Memory B cell (primary cell): ENCODE measurements around the gene BTN3A1.
A peak's percentile ranks its signal among the peaks of the same experiment; 100 is the strongest.
"Not testable (repeated sequence)": the region's sequence is repeated elsewhere in the genome, so short reads cannot be mapped to it uniquely, and the experiment has no call there.

Source experiments
- ATAC-seq: fragments of 150-1000 bp; cut with Tn5 transposase; 2 replicates; pipeline ENCODE4 v1.10.0; 2021; ENCODE audit warnings: low read depth, mild to moderate bottlenecking, moderate library complexity
- DNase-seq, 2 donors: peaks; one replicate each; pipeline ENCODE4 v3.0.0; 2022; ENCODE audit warnings: low spot score in 2 of 2
- H3K27ac Mint-ChIP-seq: one replicate; pipeline ENCODE4 v1.8.0; 2022; ENCODE audit warnings: mild to moderate bottlenecking, moderate library complexity, mixed read lengths
- H3K27me3 Mint-ChIP-seq: one replicate; pipeline ENCODE4 v1.8.0; 2022; ENCODE audit warnings: mixed read lengths
- H3K36me3 Mint-ChIP-seq: one replicate; pipeline ENCODE4 v1.8.0; 2022; ENCODE audit warnings: mild to moderate bottlenecking, mixed read lengths
- H3K4me1 Mint-ChIP-seq: one replicate; pipeline ENCODE4 v1.8.0; 2022; ENCODE audit warnings: mixed read lengths
- H3K4me3 Mint-ChIP-seq: one replicate; pipeline ENCODE4 v1.8.0; 2022; ENCODE audit warnings: mild to moderate bottlenecking, moderate library complexity, mixed read lengths
- H3K9me3 Mint-ChIP-seq: one replicate; pipeline ENCODE4 v1.8.0; 2022; ENCODE audit warnings: mixed read lengths

Gene BTN3A1

DNA sequence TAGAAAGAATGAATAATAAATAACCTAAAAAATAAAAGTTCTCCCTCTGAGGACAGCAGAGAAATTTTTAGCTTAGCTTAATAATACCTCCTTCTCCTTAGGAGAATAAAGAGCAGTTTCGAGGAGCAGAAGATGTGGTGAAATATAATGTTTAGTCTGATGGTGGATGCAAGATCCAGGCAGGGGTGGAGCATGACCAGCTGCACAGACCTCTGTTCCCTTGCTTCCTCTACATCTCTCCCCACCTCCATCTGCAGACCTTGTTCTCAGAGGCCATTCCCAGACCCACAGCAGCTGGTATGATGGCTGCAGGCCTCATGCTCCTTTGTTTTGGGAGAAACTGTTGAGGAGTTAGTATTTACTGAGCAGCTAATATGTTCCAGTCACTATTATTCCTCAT is 35.6 kb upstream of the BTN3A1 start:
- peak overlapping the region; percentile 84 for H3K4me3 Mint-ChIP-seq
- H3K4me1 Mint-ChIP-seq: peaks cover 39% of the 10 kb centered on the region
- DNase-seq (no peak), ATAC-seq (no peak)
- H3K9me3 Mint-ChIP-seq: no peaks in the 10 kb centered on the region
- H3K36me3 Mint-ChIP-seq: peaks cover 18% of the 10 kb centered on the region
- peak overlapping the region; percentile 75 for H3K27ac Mint-ChIP-seq
- peaks cover 2% of the 10 kb centered on the region for H3K27me3 Mint-ChIP-seq

DNA sequence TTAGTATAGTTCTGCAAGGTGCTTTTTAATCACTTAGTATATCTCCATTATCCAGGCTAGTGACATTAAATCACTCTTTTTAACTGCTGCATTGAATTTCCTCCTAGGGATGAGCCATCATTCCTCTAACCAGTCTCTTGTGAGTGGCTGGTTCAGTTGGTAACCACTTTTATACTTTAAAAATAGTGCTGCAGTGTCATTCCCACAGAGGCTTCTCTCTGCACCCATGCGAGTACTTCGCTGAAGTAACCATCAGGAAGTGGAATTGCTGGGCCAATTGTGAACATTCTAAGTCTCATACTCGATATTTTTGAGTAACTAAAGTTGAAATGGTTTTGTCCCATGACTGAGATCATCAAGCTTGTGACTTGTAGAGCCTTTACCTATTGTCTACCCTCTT is 35.0 kb upstream of the BTN3A1 start:
- no peaks in the 10 kb centered on the region for H3K9me3 Mint-ChIP-seq
- H3K36me3 Mint-ChIP-seq: peaks cover 18% of the 10 kb centered on the region
- ATAC-seq: no peak
- no peak for DNase-seq
- peak overlapping the region; percentile 75 for H3K27ac Mint-ChIP-seq
- H3K27me3 Mint-ChIP-seq: no peaks in the 10 kb centered on the region
- peaks cover 41% of the 10 kb centered on the region for H3K4me1 Mint-ChIP-seq
- peak overlapping the region; percentile 62 for H3K4me3 Mint-ChIP-seq

DNA sequence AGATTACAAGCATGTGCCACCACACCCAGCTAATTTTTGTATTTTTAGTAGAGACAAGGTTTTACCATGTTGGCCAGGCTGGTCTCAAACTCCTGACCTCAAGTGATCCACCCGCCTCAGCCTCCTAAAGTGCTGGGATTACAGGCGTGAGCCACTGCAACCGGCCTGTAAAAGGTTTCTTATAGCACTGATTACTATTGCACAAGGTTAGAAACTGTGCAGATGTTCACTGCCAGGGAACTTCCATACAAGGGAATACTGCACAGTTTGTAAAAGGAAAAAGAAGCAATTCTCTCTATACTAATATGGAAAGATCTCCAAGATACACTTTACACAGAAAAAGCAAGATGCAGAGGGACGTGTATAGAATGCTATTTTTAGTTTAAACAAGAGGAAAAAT is 30.3 kb upstream of the BTN3A1 start:
- not testable (repeated sequence) for H3K4me3 Mint-ChIP-seq, H3K27me3 Mint-ChIP-seq, ATAC-seq, DNase-seq, H3K27ac Mint-ChIP-seq, H3K9me3 Mint-ChIP-seq
- H3K4me1 Mint-ChIP-seq: peaks cover 44% of the 10 kb centered on the region
- H3K36me3 Mint-ChIP-seq: peaks cover 46% of the 10 kb centered on the region

DNA sequence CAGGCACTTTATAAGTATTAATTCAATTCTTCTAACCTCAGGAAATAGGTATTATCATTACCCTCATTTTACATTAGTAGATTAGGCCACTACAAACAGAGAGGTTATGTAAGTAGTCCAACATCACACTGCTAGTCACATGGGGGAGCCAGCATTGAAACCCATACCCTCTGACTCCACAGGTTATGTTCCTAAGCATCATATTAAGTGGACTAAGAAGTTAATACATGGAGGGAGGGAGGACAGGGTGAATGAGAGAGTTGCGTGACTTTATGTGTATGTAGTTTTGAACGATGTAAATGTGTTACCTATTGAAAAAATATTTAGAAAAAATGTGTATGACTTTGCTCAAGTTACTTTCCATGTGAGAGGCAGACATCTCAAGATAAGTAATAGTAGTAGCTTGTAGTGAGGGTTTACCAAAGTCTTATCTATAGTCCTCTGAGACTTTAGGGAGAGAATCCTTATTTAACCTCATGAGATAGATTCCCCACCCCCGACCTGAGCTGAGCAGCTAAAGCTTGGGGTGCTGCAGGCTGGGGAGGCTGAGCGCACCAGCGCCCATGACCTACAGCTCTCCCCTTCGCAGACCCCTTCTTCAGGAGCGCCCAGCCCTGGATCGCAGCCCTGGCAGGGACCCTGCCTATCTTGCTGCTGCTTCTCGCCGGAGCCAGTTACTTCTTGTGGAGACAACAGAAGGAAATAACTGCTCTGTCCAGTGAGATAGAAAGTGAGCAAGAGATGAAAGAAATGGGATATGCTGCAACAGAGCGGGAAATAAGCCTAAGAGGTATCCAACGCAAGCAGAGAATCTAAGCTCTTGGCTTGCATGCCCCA is 29.5 kb upstream of the BTN3A1 start:
- Mint-ChIP-seq H3K4me1 (peaks cover 41% of the 10 kb centered on the region), H3K4me3 (no peak overlapping the region), H3K9me3 (no peaks in the 10 kb centered on the region), H3K36me3 (peaks cover 52% of the 10 kb centered on the region), H3K27me3 (no peaks in the 10 kb centered on the region), H3K27ac (no peak overlapping the region)
- no peak for DNase-seq
- ATAC-seq: no peak

DNA sequence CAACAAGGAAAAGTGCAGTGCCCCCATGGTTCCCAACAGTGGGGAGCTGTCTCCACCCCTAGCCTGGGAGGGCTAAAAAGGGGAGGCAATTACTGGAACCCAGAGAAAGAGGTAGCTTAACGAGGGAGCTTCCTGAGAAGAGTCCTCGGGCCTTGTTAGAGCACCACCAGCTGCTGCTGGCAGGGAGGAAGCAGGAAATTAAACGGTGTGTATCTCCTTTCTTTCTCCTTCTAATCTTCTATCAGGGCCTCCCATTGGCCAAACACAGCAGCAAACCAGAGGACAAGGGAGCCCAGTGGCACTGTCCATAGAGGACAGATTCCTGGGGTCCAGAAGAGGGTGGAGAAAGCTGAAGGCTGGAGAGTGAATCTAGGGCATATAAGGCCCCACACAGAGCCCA is 26.8 kb upstream of the BTN3A1 start:
- H3K36me3 Mint-ChIP-seq: peaks cover 40% of the 10 kb centered on the region
- H3K4me3 Mint-ChIP-seq: no peak overlapping the region
- no peak for ATAC-seq

GRCh38 chr6:26377719-26378118 is 24.4 kb upstream of the BTN3A1 start:
- Mint-ChIP-seq H3K4me1 (peaks cover 31% of the 10 kb centered on the region), H3K36me3 (peaks cover 33% of the 10 kb centered on the region), H3K27ac (peak overlapping the region; percentile 74), H3K4me3 (no peak overlapping the region), H3K27me3 (no peaks in the 10 kb centered on the region), H3K9me3 (no peaks in the 10 kb centered on the region)
- no peak for DNase-seq
- ATAC-seq: no peak

More for the DNA sequence above, 26.8 kb upstream of the BTN3A1 start:
- Mint-ChIP-seq H3K27ac (peak overlapping the region; percentile 51), H3K27me3 (no peaks in the 10 kb centered on the region), H3K4me1 (peaks cover 22% of the 10 kb centered on the region), H3K9me3 (no peaks in the 10 kb centered on the region)
- DNase-seq: no peak

- not testable (repeated sequence) for H3K27ac Mint-ChIP-seq, H3K4me3 Mint-ChIP-seq, ATAC-seq, H3K27me3 Mint-ChIP-seq, DNase-seq, H3K9me3 Mint-ChIP-seq
- Mint-ChIP-seq H3K36me3 (peaks cover 34% of the 10 kb centered on the region), H3K4me1 (peaks cover 34% of the 10 kb centered on the region)
Measured at GRCh38 chr6:26378143-26378542, 23.9 kb upstream of the BTN3A1 start.

DNA sequence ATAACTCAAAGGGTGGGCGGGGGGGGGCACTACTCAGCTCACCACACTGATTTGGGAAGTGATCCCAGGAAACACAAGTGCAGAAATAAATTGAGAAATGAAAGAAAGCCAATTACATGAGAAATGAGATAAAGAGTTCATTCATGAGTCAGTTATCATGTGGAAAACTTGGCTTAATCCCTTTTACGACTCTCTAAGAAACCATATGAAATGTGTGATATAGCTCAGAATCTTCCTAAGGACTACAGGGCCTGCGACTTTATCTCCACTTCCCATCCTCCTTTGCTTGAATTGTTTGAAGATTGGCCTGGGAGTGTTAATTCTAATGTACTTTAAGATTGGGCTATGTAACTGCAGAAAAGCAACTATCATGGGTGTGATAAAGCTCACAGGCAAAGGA is 22.8 kb upstream of the BTN3A1 start:
- no peak for DNase-seq
- Mint-ChIP-seq H3K36me3 (peaks cover 28% of the 10 kb centered on the region), H3K4me1 (peaks cover 36% of the 10 kb centered on the region), H3K27ac (no peak overlapping the region), H3K27me3 (no peaks in the 10 kb centered on the region), H3K4me3 (no peak overlapping the region), H3K9me3 (no peaks in the 10 kb centered on the region)
- no peak for ATAC-seq

DNA sequence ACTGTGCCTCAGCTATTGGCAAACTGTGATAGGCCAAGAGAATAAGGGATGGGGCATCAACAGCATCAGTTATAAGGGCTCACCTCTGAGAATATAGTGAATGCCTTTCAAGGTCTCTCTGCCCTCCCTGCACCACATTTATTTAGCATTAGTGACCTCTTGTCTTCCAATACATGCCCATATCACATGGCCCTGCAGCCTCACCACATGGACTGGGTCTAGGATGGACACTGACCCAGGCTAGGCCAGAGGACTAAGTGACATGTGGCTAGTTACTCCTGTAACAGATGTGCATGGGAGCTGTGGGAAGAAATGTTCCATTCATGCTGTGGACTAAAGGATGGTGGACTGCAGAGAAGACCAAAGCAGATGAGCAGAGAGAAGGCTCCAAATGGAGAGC is 22.3 kb upstream of the BTN3A1 start:
- Mint-ChIP-seq H3K4me3 (no peak overlapping the region), H3K27me3 (no peaks in the 10 kb centered on the region), H3K36me3 (peaks cover 24% of the 10 kb centered on the region), H3K27ac (no peak overlapping the region), H3K9me3 (no peaks in the 10 kb centered on the region), H3K4me1 (peaks cover 32% of the 10 kb centered on the region)
- no peak for ATAC-seq
- DNase-seq: no peak

GRCh38 chr6:26380256-26380655 is 21.8 kb upstream of the BTN3A1 start:
- H3K27me3 Mint-ChIP-seq: no peaks in the 10 kb centered on the region
- H3K27ac Mint-ChIP-seq: no peak overlapping the region
- H3K36me3 Mint-ChIP-seq: peaks cover 22% of the 10 kb centered on the region
- peaks cover 32% of the 10 kb centered on the region for H3K4me1 Mint-ChIP-seq
- ATAC-seq: no peak
- no peaks in the 10 kb centered on the region for H3K9me3 Mint-ChIP-seq
- H3K4me3 Mint-ChIP-seq: no peak overlapping the region
- DNase-seq: no peak

DNA sequence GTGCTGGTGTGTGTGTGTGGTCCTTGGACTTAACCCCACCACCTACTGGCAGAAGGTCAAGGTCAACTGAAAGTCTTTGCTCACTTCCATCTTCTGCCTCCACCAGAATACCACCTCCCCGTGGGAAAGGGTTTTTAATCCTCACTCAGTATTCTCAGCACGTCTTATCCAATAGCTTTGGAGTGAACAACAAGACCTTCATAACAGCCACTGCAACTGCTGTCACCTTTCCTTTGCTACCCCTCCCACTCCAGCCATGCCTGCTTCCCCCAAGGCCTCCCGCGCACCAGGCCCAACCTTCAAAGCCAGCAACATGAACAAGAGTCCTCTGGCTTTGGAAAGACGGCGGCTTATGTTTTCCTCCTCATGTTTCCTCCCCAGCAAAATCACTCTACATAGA is 20.0 kb upstream of the BTN3A1 start:
- H3K9me3 Mint-ChIP-seq: no peaks in the 10 kb centered on the region
- H3K27me3 Mint-ChIP-seq: no peaks in the 10 kb centered on the region
- no peak for DNase-seq
- peak overlapping the region; percentile 100 for H3K27ac Mint-ChIP-seq
- H3K36me3 Mint-ChIP-seq: peaks cover 14% of the 10 kb centered on the region
- H3K4me3 Mint-ChIP-seq: peak overlapping the region; percentile 100
- no peak for ATAC-seq
- H3K4me1 Mint-ChIP-seq: peaks cover 31% of the 10 kb centered on the region

GRCh38 chr6:26383624-26384417 is 18.3 kb upstream of the BTN3A1 start:
- Mint-ChIP-seq H3K27ac (peak overlapping the region; percentile 100), H3K36me3 (peaks cover 14% of the 10 kb centered on the region), H3K27me3 (no peaks in the 10 kb centered on the region), H3K4me3 (peak overlapping the region; percentile 100), H3K9me3 (no peaks in the 10 kb centered on the region), H3K4me1 (peaks cover 31% of the 10 kb centered on the region)
- ATAC-seq (peak; percentile 12), DNase-seq (no peak)

DNA sequence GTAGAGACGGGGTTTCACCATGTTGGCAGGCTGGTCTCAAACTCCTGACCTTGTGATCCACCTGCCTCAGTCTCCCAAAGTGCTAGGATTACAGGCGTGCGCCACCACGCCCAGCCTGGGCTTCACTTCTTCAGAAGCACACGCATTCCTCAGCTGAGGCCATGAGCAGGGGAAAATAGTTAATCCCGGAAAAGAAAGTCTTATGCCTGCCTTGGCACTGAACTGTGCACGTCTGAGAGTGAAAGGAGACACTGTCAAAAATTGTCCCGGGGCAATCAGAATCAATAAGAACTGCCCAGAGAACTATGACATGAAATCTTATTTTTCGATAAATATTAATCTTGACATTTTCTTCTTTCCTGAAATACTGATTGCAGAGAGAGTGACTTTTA is 16.3 kb upstream of the BTN3A1 start:
- H3K9me3 Mint-ChIP-seq: no peaks in the 10 kb centered on the region
- no peak for DNase-seq
- H3K27ac Mint-ChIP-seq: no peak overlapping the region
- no peaks in the 10 kb centered on the region for H3K27me3 Mint-ChIP-seq
- peaks cover 28% of the 10 kb centered on the region for H3K36me3 Mint-ChIP-seq
- peak overlapping the region; percentile 53 for H3K4me3 Mint-ChIP-seq
- ATAC-seq: no peak
- H3K4me1 Mint-ChIP-seq: peaks cover 34% of the 10 kb centered on the region

DNA sequence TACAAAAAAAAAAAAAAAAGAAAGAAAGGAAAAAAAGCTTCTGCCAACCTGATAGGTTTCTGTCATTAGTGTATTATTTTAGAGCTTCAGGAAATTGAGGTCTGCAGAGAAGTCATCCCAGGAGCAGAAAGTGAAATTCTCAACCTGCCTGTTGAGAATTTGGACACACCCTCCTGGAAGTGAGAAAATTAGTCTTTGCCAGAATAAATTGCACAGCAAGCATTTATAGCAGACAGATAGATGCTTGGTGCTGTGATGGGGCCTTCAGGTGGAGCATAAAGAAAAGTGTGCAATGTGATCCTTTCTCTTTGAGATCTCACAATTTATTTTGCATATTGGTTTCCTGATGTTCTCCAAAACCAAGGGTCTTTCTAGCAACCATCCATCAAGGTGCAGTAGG is 14.5 kb upstream of the BTN3A1 start:
- Mint-ChIP-seq H3K36me3 (peaks cover 36% of the 10 kb centered on the region), H3K27ac (no peak overlapping the region), H3K4me3 (no peak overlapping the region), H3K27me3 (no peaks in the 10 kb centered on the region), H3K4me1 (peaks cover 27% of the 10 kb centered on the region), H3K9me3 (no peaks in the 10 kb centered on the region)
- no peak for ATAC-seq
- DNase-seq: no peak
